H9 (cell line): ENCODE results near the gene HAUS7. TPM values are rescaled to one million over a fixed set of nuclear protein-coding genes. Genes with fewer than 3 reads are reported as not detected.

Experiments used
- DNase-seq: peaks from one replicate; pipeline ENCODE4 v3.0.0-alpha.2; 2017
- H2AFZ ChIP-seq: one replicate; pipeline ENCODE4 v1.6.1; 2013; ENCODE audit warnings: mild to moderate bottlenecking, low read length, control low read depth, moderate library complexity
- H2AK5ac ChIP-seq: 2 replicates; pipeline ENCODE4 v1.6.1; 2013; ENCODE audit warnings: low read length, control low read depth, mixed read lengths; ENCODE audit not compliant: insufficient read length
- H2BK120ac ChIP-seq: one replicate; pipeline ENCODE4 v1.6.1; 2013; ENCODE audit warnings: low read depth, mild to moderate bottlenecking, low read length, control low read depth, inconsistent platforms; ENCODE audit not compliant: poor library complexity, severe bottlenecking
- H2BK12ac ChIP-seq: 2 replicates; pipeline ENCODE4 v1.6.1; 2013; ENCODE audit warnings: low read length, control low read depth, mixed read lengths, low read depth; ENCODE audit not compliant: insufficient read length
- H2BK15ac ChIP-seq: 2 replicates; pipeline ENCODE4 v1.6.1; 2013; ENCODE audit warnings: low read depth, low read length, control low read depth
- H2BK20ac ChIP-seq: one replicate; pipeline ENCODE4 v1.6.1; 2013; ENCODE audit warnings: low read depth, mild to moderate bottlenecking, low read length, control low read depth, inconsistent platforms; ENCODE audit not compliant: poor library complexity, severe bottlenecking
- H2BK5ac ChIP-seq: 2 replicates; pipeline ENCODE4 v1.6.1; 2013; ENCODE audit warnings: low read length, control low read depth, mixed read lengths; ENCODE audit not compliant: insufficient read length
- H3K14ac ChIP-seq: 2 replicates; pipeline ENCODE4 v1.6.1; 2013; ENCODE audit warnings: low read length, control low read depth; ENCODE audit not compliant: insufficient read depth
- H3K18ac ChIP-seq: 2 replicates; pipeline ENCODE4 v1.6.1; 2013; ENCODE audit warnings: low read depth, mild to moderate bottlenecking, mixed read lengths, low read length, control low read depth; ENCODE audit not compliant: insufficient read length
- H3K23ac ChIP-seq: 2 replicates; pipeline ENCODE4 v1.6.1; 2013; ENCODE audit warnings: low read length, control low read depth, mixed read lengths, low read depth; ENCODE audit not compliant: insufficient read length
- H3K23me2 ChIP-seq: 2 replicates; pipeline ENCODE4 v1.6.1; 2013; ENCODE audit warnings: low read depth, mild to moderate bottlenecking, mixed read lengths, low read length, control low read depth; ENCODE audit not compliant: insufficient read length, poor library complexity, severe bottlenecking
- H3K27ac ChIP-seq: 2 replicates; pipeline ENCODE4 v1.5.1; 2013; ENCODE audit warnings: low read length, control low read depth, mixed read lengths, low read depth; ENCODE audit not compliant: insufficient read length
- H3K27me3 ChIP-seq: 2 replicates; pipeline ENCODE4 v1.6.1; 2013; ENCODE audit warnings: low read length, control low read depth, inconsistent platforms; ENCODE audit not compliant: insufficient read depth
- H3K4ac ChIP-seq: 2 replicates; pipeline ENCODE4 v1.6.1; 2013; ENCODE audit warnings: low read depth, mild to moderate bottlenecking, control low read depth, inconsistent platforms, low read length, moderate library complexity
- H3K4me1 ChIP-seq: 2 replicates; pipeline ENCODE4 v1.6.1; 2013; ENCODE audit warnings: low read length, control low read depth, inconsistent platforms; ENCODE audit not compliant: insufficient read depth
- H3K4me2 ChIP-seq: 2 replicates; pipeline ENCODE4 v1.6.1; 2013; ENCODE audit warnings: low read length, control low read depth, mixed read lengths; ENCODE audit not compliant: insufficient read length, insufficient read depth
- H3K56ac ChIP-seq: 2 replicates; pipeline ENCODE4 v1.6.1; 2013; ENCODE audit warnings: low read depth, mild to moderate bottlenecking, mixed read lengths, low read length, control low read depth; ENCODE audit not compliant: insufficient read length
- H3K79me1 ChIP-seq: 2 replicates; pipeline ENCODE4 v1.6.1; 2013; ENCODE audit warnings: low read depth, mild to moderate bottlenecking, moderate library complexity, low read length, control low read depth, inconsistent platforms; ENCODE audit not compliant: insufficient read depth, poor library complexity, severe bottlenecking
- H3K79me2 ChIP-seq: 2 replicates; pipeline ENCODE4 v1.6.1; 2013; ENCODE audit warnings: low read length, control low read depth, inconsistent platforms; ENCODE audit not compliant: insufficient read depth
- H3K9ac ChIP-seq: 2 replicates; pipeline ENCODE4 v1.6.1; 2013; ENCODE audit warnings: low read length, control low read depth, mixed read lengths; ENCODE audit not compliant: insufficient read length; ENCODE audit errors: extremely low read depth
- H3K9me3 ChIP-seq: one replicate; pipeline ENCODE4 v1.6.1; 2013; ENCODE audit warnings: low read depth, low read length, inconsistent platforms; ENCODE audit not compliant: control insufficient read depth
- H3T11ph ChIP-seq: one replicate; pipeline ENCODE4 v1.6.1; 2013; ENCODE audit warnings: mild to moderate bottlenecking, low read length, control low read depth, inconsistent platforms
- H4K20me1 ChIP-seq: one replicate; pipeline ENCODE4 v1.6.1; 2013; ENCODE audit not compliant: control insufficient read depth, insufficient read length, insufficient read depth
- H4K5ac ChIP-seq: 2 replicates; pipeline ENCODE4 v1.6.1; 2013; ENCODE audit warnings: low read depth, mild to moderate bottlenecking, mixed read lengths, low read length, control low read depth; ENCODE audit not compliant: insufficient read length
- H4K8ac ChIP-seq: replicated peaks from 2 replicates; pipeline ENCODE4 v1.6.1; 2013; ENCODE audit warnings: low read length, control low read depth, mixed read lengths, low read depth; ENCODE audit not compliant: insufficient read length
- H4K91ac ChIP-seq: 2 replicates; pipeline ENCODE4 v1.6.1; 2013; ENCODE audit warnings: low read depth, mild to moderate bottlenecking, moderate library complexity, mixed read lengths, low read length, control low read depth; ENCODE audit not compliant: insufficient read length
- H3K27ac Mint-ChIP-seq, 3 experiments: 2 replicates in 2 of 3; 3 replicates in 1 of 3; pipeline ENCODE4 v1.8.0; 2020 to 2021; ENCODE audit warnings: mixed read lengths in 3 of 3, mild to moderate bottlenecking in 1 of 3, moderate library complexity in 1 of 3
- H3K27me3 Mint-ChIP-seq: 2 replicates; pipeline ENCODE4 v1.8.0; 2021; ENCODE audit warnings: low read depth, mild to moderate bottlenecking, moderate library complexity, mixed read lengths
- H3K36me3 Mint-ChIP-seq, 3 experiments: 2 replicates in 2 of 3; 3 replicates in 1 of 3; pipeline ENCODE4 v1.8.0; 2020 to 2021; ENCODE audit warnings: low read depth in 3 of 3, mixed read lengths in 3 of 3; ENCODE audit not compliant: insufficient read depth in 1 of 3
- H3K4me1 Mint-ChIP-seq, 2 experiments: 2 replicates each; pipeline ENCODE4 v1.8.0; 2020; ENCODE audit warnings: mixed read lengths in 2 of 2
- H3K4me3 Mint-ChIP-seq, 2 experiments: 2 replicates in 1 of 2; 3 replicates in 1 of 2; pipeline ENCODE4 v1.8.0; 2020 to 2021; ENCODE audit warnings: mild to moderate bottlenecking in 2 of 2, mixed read lengths in 2 of 2, moderate library complexity in 1 of 2
- H3K9me3 Mint-ChIP-seq, 2 experiments: 2 replicates in 1 of 2; 3 replicates in 1 of 2; pipeline ENCODE4 v1.8.0; 2020; ENCODE audit warnings: mild to moderate bottlenecking in 2 of 2, mixed read lengths in 2 of 2, moderate library complexity in 1 of 2
- CTCF ChIP-seq: fragments of 200-600 bp; sonication (generic); conservative IDR thresholded peaks from 3 replicates; pipeline ENCODE4 v1.8.0; 2021; ENCODE audit warnings: antibody characterized with exemption, mild to moderate bottlenecking
- WGBS: extraction: QIAGEN DNeasy Blood & Tissue Kit; methylation state at CpG from one replicate; pipeline ENCODE4 v1.1.7; 2013; ENCODE audit warnings: missing lambda C conversion rate, low lambda C conversion rate, mixed read lengths; ENCODE audit not compliant: insufficient read length; ENCODE audit errors: extremely low coverage; 5-methylcytosine and 5-hydroxymethylcytosine counted together
- total RNA-seq: library from RNA; stranded (reverse); gene quantifications from 2 replicates; pipeline ENCODE4 v1.2.1, GENCODE V29; 2021

The HAUS7 gene
- total RNA-seq, 1 experiment from 2014 or later = 45.3 TPM

- Mint-ChIP-seq H3K27ac (no peak overlapping the region), H3K9me3 (peaks cover 58 to 71% of the 10 kb centered on the region in 2 experiments), H3K36me3 (peaks cover 15 to 33% (median 24%) of the 10 kb centered on the region in 3 experiments; a peak in 5 of 7 replicates), H3K27me3 (no peaks in the 10 kb centered on the region), H3K4me3 (no peak overlapping the region), H3K4me1 (no peaks in the 10 kb centered on the region)
- Histone ChIP-seq H3K56ac (no peak overlapping the region), H3K79me1 (no peaks in the 10 kb centered on the region), H2AFZ (no peak overlapping the region), H3K4me1 (no peaks in the 10 kb centered on the region), H3K18ac (no peak overlapping the region), H2BK12ac (no peak overlapping the region), H2BK5ac (no peak overlapping the region), H2AK5ac (no peak overlapping the region), H3K27me3 (no peaks in the 10 kb centered on the region), H4K8ac (no peak overlapping the region), H2BK120ac (no peak overlapping the region), H2BK20ac (no peak overlapping the region), H4K5ac (no peak overlapping the region), H4K20me1 (no peaks in the 10 kb centered on the region), H3K4me2 (no peak overlapping the region), H2BK15ac (no peak overlapping the region), H3K23ac (no peak overlapping the region), H3K9me3 (peaks cover 32% of the 10 kb centered on the region), H3K4ac (no peak overlapping the region), H3K27ac (no peak overlapping the region), H3T11ph (no peak overlapping the region), H3K9ac (no peak overlapping the region), H3K23me2 (no peaks in the 10 kb centered on the region), H3K79me2 (no peaks in the 10 kb centered on the region), H3K14ac (no peak overlapping the region), H4K91ac (no peak overlapping the region)
- no CpG with 5 or more reads among the region's 26 CpGs for WGBS
- DNase-seq = no peak
- no peak for TF ChIP-seq CTCF
Observed at GRCh38 chrX:153450114-153450948, 20.0 kb downstream of the HAUS7 start.
